ENCODE results near the gene CEP85L. TPM values are rescaled to one million over a fixed set of nuclear protein-coding genes. Genes with fewer than 3 reads are reported as not detected.

CEP85L gene
- total RNA-seq, 1 donor from 2014 or later, result 15.3 TPM

DNA sequence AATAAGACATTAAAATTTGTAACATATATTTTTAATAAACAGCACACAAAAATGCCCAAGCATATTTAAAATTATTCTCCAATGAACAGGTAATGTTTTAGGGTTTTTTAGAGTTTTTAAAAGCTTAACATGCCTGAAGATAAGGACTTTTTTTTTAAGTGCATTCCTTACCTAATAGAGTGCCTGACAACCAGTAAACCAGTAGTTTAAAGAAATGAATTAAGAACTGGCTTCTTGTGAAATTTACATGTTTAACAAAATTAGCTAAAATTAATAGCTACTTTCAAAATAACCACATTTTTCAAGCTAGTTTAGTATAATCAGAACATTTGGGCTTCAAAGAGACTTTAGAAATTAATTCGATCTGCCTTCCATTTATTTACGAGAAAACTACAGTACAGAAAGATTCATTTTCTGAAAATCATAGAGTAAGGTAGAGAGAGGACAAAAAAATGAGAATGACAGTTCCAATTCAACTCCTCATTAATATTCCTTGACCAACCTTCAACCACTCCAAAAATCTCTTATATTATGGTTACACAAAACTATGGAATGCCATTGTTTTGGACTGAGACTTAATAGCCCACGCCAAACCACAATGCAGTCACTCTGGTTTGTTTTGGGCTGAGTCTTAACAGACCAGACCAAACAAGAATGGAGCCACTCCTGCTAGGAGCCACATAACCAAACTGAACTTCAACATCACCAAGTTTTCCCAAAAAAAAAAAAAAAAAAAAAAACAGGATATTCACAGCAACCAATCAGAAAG, 109.0 kb downstream of the CEP85L start:
- peak; percentile 81 for DNase-seq (ENCODE audit: low read depth)

DNA sequence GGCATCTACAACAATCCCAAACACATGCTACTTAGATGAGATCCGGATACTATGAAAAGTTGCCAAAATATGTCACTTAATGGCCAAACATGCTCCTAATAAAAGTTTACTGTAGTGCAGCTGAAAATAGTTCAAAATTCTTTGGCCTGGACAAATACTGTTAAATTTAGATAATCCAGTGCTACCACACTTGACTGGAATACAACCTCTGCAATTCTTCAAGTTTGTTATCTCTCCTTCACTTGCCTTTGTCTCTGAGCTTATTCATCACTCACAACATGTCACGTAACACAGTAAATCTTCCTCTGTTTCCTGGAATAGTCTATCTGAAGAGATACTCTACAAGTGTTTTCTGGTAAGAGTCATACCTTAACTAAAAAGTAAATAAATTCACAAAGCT, 113.8 kb downstream of the CEP85L start:
- DNase-seq (ENCODE audit: low read depth), result no peak

DNA sequence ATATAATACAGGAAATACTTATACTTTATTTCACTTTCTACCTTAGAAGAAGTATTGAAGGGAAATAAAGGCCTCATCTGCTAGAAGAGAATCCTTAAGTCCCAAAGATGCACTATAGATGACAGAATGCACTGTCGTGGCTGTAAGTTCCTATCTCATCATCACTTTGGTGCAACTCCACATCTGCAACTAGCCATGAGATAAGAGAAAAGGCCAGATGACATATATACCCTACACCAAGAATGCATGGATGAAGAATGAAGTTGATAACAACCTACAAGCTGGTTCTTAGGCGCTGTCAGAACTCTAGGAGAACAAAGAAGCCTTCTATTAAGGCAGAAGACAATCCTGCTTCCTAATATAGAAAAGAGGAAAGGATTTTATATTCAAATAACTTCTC, 114.9 kb downstream of the CEP85L start:
- no peak for DNase-seq (ENCODE audit: low read depth)

DNA sequence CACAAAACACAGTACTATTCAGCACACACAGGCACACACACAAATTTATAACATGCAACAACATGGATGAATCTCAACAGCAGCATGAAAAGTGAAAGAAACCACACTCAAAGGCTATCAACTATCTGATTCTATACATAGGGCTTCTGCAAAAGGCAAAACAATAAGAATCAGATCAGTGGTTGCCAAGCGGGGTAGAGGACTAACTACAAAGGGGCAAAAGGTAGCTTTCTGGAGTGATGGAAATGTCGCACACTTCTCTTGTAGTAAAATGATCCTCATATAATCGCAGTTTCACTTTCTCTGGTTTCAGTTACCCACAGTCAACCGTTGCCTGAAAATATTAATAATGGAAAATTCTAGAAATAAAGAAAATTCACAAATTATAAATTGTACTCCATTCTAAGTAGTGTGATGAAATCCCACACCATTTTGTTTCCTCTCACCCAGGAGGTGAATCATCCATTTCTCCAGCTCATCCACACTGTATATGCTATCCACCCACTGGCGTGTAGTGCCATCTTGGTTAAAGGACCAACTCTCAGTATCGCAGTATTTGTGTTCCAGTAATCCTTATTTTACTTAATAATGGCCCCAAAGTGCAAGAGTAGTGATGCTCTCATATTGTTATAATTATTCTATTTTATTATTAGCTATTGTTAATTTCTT, 116.1 kb downstream of the CEP85L start:
- no peak for DNase-seq (ENCODE audit: low read depth)

DNA sequence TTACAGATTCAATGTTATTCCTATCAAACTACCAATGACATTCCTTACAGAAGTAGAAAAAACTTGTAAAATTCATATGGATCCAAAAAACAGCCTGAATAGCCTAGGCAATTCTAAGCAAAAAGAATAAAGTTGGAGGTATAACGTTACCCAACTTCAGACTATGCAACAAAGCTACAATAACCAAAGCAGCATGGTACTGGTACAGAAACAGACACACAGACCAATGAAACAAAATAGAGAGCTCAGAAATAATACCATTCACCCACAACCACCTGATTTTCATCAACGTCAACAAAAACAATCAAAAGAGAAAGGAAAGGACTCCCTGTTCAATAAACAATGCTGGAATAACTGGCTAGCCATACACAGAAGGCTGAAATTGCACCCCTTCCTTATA, 120.4 kb downstream of the CEP85L start:
- DNase-seq (ENCODE audit: low read depth), result no peak

DNA sequence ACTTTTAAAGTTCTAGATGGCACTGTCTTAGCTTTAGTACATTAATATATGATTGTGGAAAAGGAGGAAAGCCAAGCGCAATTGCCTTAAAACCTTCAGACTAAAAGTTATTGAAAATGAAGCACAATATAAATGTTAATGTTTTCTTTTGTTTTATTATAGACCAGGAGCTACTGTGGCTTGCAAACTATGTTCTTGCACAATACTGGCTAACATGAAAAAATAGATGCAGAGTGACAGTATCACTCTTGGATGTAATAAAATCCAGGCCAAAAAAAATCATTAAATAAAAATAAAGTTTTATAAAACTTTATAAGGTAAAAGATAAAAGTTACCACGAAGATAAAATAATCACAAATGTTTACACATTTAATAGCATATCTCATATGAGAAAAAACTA, 121.6 kb downstream of the CEP85L start:
- no peak for DNase-seq (ENCODE audit: low read depth)

DNA sequence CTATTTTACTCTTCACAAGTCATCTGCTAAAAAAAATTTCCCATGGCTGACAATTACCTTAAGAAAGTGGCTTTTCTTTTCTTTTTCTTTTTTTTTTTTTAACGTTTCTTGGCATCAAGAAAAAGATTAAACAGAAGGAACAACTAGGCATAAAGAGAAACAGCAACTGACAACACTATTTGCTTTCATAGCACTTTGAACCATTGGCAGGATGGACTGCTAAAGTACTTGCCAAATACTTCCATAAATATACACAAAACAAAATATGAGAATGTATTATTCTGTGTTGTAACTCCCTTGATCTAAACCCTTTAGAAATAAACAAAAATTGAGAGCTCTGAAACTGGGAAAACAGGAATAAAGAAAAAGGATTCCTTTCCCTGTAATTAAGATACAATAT, 123.3 kb downstream of the CEP85L start:
- DNase-seq (ENCODE audit: low read depth), result no peak

DNA sequence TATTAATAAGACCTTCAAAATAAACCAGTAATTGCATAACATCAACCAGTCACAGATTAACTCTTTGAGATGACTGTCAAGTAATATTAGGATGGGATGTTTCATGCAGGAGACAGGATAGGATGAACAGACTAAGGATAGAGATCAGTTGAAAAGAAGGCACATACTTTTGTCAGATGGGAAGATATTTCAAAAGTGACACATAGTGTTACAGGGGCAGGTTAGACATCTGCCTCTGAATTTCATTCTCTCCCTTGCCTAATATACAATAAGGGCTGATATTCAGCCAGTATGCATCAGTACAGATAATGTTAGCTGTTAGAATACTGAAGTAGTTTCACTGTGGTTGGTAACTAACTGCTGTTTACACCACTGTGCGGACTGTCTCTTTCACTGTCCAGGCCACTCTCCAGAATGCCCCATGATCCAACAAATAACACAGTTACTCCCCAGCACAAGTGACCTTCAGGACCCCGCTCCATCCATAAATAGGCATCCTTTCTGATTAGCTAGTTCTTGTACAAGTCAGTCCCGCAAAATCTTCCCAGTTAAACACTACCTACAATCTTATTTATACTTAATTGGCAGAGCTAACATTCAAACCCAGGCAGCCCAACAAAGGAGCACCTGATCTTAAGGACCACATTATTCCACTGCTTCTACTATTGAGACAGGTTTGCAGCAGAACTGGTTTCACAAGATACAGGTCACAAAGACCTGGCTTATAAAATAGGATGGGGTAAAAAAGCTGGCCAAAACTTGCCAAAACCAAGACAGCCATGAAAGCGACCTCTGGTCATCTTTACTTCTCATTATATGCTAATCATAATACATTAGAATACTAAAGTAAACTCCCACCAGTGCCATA, 125.2 kb downstream of the CEP85L start:
- no peak for DNase-seq (ENCODE audit: low read depth)

DNA sequence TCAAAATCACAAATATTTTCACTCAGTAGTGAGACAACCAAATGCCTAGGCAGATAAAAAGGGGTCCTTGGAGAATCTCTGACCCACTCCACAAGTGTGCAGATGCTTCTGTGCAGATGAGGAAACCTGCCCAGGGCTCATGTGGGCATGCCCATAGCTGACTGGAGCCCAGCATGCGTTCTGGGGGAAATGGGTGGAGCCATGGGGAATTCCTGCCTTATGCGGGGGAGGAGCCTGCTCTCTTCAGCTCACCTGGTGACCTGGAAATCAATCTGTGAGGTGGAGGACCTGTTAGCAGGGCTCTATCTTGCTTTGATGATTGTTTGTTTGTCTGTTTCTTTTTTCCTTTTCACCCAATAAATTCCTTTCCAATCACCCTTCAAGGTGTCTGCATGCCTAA, 126.7 kb downstream of the CEP85L start:
- DNase-seq (ENCODE audit: low read depth), result no peak

DNA sequence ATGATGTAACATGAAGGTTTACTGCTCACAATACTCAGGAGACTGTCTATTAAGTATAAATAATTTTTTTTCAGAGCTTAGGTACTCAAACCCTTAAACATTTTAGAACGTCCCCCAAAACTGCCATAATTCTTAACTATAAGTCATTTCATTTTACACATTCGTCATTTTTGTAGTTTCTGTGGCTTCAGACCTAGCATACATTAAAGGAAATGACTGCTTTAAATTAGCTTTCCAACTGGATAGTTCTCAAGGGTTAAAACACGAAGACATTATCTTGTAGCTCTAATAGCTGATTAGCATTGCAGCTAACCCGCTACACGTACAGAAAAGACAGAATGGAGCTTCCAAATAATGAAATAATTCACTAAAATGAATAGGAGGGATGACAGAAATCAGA, 128.2 kb downstream of the CEP85L start:
- no peak for DNase-seq (ENCODE audit: low read depth)

DNA sequence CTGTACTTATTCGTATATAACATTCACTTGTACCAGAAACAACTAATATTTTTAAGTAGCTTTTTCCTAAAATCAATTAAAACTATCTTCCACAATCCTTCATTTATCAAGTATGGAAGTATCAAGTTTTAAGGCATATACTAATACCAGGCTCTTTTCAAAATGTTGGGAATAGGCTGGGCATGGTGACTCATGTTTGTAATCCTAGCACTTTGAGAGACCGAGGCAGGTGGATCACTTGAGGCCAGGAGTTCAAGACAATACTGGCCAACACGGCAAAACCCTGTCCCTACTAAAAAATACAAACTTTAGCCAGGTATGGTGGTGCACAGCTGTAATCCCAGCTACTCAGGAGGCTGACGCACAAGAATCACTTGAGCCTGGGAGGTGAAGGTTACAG, 129.0 kb downstream of the CEP85L start:
- no peak for DNase-seq (ENCODE audit: low read depth)

DNA sequence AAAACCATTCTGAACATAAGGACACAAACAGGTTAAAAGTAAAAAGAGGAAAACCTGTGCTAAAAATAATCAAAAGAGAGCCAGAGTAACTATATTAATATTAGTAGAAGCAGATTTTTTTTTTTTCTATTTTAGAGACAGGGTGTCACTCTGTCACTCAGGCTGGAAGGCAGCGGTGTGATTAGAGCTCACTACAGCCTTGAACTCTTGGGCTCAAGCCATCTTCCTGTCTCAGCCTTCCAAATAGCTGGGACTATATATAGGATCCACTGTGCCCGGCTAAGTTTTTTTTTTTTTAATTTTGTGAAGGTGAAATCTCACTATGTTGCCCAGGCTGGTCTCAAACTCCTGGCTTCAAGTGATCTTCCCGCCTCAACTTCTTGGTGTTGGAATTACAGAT, 136.7 kb downstream of the CEP85L start:
- no peak for DNase-seq (ENCODE audit: low read depth)

DNA sequence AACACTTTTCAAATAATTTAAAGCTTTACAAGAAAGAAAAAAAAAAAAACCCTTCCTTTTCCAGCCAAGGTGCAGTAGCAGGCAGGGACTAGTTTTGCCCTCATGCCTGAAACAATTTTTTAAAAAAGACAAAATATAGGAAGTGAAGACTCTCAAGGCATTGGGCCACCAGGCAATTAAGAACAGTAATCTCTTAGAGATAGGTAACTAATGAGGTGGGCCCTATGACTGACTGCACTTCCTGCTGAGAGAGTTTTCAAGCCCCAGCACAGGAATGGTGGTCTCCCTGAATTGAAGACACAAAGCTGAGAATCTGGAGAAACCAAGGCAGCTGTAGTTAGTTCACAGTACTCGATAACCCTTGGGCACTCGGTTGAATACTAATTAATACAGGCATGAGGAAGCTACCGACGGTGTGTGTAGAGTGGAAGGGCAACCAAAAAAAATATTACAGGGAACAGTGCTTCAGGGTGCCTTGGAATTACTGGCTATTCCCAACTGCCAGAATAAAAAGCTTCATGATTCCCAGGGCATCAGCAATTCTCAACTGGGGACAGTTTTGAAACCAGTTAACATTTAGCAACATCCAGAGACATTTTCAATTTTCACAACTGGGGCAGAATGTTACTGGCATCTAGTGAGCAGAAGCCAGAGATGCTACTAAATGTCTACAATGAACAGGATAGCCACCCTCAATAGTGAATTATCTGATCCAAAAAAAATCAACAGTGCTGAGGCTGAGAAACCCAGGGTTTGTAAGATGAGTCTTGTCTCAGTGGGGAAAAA, 139.3 kb downstream of the CEP85L start:
- no peak for DNase-seq (ENCODE audit: low read depth)

DNA sequence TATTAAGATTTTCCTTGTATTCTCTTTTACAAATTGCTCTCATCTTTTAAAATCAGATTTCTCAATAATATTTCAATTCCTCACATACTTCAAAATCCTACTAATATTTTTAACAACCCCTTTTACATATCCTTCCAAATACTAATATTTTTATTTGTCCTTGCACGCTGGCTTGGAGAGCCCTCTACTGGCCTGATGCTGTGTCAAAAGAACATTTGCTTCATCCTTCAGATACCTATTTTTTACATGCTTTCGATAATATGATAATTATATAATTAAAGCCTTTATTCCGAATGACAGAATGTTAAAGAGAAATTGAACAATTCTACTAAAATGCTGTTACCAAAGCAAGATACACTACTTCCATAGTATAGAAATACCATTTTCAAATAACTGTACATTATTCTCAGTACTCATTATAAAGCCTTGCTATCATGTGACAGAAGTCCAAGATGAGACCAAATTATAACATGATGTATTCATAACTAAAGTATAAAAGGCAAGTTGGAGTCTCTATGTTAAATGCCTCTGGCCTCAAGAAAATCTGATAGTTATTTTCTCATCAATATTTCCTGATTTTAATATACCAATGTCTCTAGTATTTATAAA, 142.3 kb downstream of the CEP85L start:
- peak; percentile 13 for DNase-seq (ENCODE audit: low read depth)

DNA sequence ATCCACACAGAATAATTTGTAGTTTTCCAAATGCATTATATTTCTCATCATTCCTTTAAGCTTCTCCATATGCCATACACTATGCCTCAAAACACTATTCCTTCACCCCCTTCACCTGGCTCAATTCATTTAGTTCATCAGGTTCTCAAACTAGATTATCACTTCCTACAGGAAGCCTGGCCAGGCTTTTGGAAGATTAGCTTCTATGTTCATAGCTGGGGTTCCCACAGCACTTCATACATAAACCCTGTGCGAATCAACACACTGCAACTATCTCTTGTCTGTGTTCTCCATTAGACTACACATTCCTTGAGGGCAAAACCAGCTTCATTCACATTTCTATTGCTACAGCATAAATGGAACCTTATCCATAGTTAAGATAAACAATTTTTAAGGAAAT, 143.8 kb downstream of the CEP85L start:
- no peak for DNase-seq (ENCODE audit: low read depth)

DNA sequence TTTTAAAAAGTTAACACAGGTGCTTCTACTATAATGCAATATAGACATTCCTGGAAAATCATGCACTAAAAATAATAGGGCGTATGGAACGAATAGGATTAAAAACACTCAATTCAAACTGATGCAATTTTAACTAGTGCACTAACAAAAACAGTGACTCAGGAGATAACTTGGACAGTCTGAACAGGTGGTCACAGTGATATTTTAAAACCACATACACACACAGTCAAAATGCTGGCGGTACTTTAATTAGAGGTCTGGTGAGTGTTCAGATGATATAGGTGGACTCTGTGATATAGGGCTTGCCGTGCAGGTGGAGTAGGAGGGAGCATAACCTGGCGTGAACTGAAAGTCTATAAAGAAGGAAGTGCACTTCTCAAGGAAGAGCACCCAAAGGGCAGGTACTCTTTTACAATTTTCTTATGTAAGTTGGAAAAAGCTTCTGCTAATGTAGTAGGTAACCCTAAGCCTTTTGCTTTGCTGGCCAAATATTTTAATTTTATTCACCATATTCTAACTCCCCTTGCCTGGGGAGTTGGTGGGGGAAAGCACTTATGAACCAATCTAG, 145.2 kb downstream of the CEP85L start:
- DNase-seq (ENCODE audit: low read depth), result no peak

DNA sequence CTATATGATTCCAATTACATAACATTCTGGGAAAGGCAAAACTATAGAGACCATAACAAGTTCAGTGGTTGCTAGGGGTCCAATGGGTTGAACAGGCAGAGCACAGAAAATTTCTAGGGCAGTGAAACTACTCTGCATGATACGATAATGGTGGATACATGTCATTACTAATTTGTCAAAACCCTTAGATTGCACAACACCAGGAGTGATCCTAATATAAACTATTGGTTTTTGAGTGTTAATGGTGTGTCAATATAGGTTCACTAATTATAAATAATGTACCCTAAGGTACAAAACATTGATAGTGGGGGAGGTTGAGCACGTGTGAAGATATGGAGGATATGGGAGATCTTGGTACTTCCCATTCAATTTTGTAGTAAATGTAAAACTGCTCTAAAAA, 145.7 kb downstream of the CEP85L start:
- no peak for DNase-seq (ENCODE audit: low read depth)

DNA sequence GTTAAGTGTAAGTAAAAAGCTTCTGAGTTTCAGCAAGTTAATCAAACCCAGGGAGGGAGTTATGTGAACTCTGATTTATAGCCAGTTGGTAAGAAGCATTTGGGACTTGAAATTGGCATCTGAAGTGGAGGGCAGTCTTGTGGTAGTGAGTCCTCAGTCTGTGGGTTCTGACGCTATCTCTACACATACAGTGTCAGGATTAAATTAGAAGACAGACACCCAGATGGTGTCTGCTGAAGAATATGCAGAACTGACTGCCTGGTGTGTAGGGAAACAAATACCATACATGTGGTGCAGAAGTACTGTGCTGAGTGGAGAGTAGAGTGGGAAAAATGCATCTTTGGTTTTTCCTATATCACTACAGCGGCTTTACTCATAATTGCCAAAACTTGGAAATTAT, 146.8 kb downstream of the CEP85L start:
- no peak for DNase-seq (ENCODE audit: low read depth)

DNA sequence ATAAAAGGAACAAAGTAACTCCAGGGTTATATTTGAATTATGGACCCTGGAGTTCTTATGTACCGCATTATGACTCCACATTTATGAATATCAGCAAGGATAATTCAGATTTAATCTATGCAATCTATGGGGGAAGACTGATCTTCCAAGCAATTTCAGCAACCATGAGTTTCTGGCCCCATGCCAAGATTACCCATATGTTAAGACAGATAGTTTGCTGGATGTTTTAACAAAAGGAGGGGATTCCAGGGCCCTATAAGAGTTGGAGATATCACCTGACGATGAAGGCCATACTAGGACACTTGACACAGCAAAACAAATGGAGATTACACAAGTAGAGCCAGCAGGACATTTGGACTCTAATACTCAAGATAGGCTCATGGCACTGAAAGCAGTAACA, 149.2 kb downstream of the CEP85L start:
- no peak for DNase-seq (ENCODE audit: low read depth)

DNA sequence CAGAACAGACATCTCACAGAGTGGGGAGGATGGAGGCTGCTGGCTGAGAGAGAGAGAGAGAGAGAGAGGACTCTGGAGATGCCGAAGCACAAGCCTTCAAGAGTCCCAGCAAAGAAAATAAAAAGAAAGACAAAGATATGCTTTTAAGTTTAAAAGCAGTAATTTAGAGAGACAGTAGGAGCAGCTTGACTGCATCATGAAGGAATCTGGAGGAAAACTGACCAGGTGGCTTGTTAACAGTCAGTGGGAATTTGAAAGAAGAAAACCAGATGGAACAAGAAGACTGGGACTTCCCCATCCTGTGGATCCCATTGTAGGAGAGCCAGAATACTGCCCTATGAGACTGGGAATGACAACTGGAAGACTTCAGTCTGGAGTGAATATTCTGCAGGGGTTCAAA, 149.6 kb downstream of the CEP85L start:
- DNase-seq (ENCODE audit: low read depth), result no peak

DNA sequence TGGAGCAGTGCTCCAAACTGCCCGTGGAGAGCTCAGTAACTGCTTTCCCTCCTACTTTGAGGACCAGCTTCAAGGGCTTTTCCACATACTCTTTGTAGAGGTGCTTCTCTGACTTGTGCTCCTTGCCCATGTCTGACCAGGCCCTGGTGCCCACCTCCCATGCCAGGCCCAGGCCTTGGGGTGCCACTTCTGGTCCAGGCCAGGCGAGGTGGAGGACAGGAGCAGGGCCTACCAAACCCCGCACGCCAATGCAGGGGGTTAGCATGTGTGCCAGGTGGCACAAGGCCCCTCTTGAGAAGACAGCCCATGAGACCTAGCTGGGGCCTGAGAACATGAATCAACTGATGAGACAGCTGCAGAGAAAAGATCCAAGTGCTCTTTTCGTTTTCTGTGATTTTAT, 150.3 kb downstream of the CEP85L start:
- no peak for DNase-seq (ENCODE audit: low read depth)

Data from renal cortical epithelial cell (primary cell).